ENCODE results near the gene AMER3. TPM values are rescaled to one million over a fixed set of nuclear protein-coding genes. Genes with fewer than 3 reads are reported as not detected.

AMER3 gene
- polyA plus RNA-seq, 1 experiment, result not detected

DNA sequence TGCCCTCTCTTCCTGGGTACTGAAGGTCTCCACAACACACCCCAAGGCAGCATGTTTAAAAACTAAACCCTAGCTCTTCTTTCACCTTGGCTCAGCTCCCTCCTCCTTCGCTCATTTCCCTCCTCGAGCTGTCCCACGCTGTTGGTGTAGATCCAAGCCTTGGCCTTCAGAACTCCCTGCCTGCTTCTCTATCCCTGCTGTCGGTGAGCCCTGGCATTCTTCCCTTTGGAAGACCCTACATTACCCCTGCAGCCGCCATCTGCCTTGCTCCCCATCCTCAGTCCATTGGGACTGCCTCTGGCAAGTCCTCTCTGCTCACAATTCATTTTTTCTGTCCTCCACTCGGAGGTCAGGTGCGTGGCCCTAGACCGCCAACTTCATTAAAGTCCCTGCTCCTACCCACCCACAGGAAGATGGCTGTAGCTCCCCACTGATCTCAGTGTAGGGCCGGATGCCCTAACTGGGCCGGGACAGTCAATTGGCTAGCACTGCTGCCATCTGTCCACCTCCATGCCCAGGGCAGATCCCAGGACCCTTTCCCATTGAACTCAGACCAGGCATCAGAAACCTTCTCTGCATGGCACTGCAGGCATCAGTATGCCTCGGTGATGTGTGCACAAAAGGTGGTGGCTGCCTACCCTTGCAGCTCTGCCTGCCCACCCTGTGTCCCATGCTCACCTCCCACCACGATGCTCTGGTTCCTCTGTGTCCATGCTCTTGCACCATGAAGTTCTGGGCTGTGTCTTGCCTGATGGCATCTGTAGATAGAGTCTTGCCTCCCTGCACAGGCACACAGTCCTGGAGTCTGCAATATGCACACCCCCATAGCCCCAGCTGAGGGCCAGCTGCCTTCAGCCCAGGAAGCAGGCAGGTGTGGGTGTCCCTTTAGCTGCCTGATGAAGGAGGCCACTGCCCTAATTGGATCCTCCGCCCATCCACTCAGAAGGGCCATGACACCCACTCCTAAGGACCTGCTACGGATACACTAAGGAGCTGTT, 5.7 kb downstream of the AMER3 start:
- DNase-seq (ENCODE audit: low read depth, low spot score), result no peak
- CTCF ChIA-PET, result interaction anchor here (1.4 kb wide), 1 partner anchor 113 kb away, joined by 3 read pairs; no protein-coding TSS in a partner anchor
- no peak for TF ChIP-seq CTCF (IDR thresholded peaks at IDR 0.05; ENCODE audit: low read depth, low read length)

GRCh38 chr2:130762031-130762909, 6.9 kb downstream of the AMER3 start:
- Histone ChIP-seq H3K9me3 (ENCODE audit: control insufficient read depth, insufficient read depth, low read length) (peaks cover 3% of the 10 kb centered on the region; the same call in 1 of the 2 replicates), H3K27ac (ENCODE audit: low read depth, low read length) (no peak overlapping the region), H3K27me3 (ENCODE audit: control insufficient read depth, insufficient read depth, low read length) (no peaks in the 10 kb centered on the region), H3K4me3 (ENCODE audit: low read depth, low read length) (no peak overlapping the region)
- no peak for DNase-seq (ENCODE audit: low read depth, low spot score)
- POLR2A ChIA-PET, result no interaction called here
- TF ChIP-seq CTCF (IDR thresholded peaks at IDR 0.05; ENCODE audit: low read depth, low read length), result no peak
- CTCF ChIA-PET, result interaction anchor here (1.4 kb wide), 1 partner anchor 111 kb away, joined by 3 read pairs; no protein-coding TSS in a partner anchor

More for the DNA sequence above, 5.7 kb downstream of the AMER3 start:
- POLR2A ChIA-PET, result no interaction called here
- peaks cover 4% of the 10 kb centered on the region for H3K27me3 ChIP-seq (ENCODE audit: control insufficient read depth, insufficient read depth, low read length)
- H3K27ac ChIP-seq (ENCODE audit: low read depth, low read length), result no peak overlapping the region
- H3K4me3 ChIP-seq (ENCODE audit: low read depth, low read length), result no peak overlapping the region
- H3K9me3 ChIP-seq (ENCODE audit: control insufficient read depth, insufficient read depth, low read length), result peaks cover 3% of the 10 kb centered on the region; the same call in 1 of the 2 replicates

- Histone ChIP-seq H3K27me3 (ENCODE audit: control insufficient read depth, insufficient read depth, low read length) (no peaks in the 10 kb centered on the region), H3K9me3 (ENCODE audit: control insufficient read depth, insufficient read depth, low read length) (peaks cover 3% of the 10 kb centered on the region; the same call in 1 of the 2 replicates), H3K4me3 (ENCODE audit: low read depth, low read length) (no peak overlapping the region), H3K27ac (ENCODE audit: low read depth, low read length) (no peak overlapping the region)
- no peak for DNase-seq (ENCODE audit: low read depth, low spot score)
- no peak for TF ChIP-seq CTCF (IDR thresholded peaks at IDR 0.05; ENCODE audit: low read depth, low read length)
- POLR2A ChIA-PET, result no interaction called here
- CTCF ChIA-PET, result no interaction called here
Observed at GRCh38 chr2:130762910-130763385, 7.6 kb downstream of the AMER3 start.

DNA sequence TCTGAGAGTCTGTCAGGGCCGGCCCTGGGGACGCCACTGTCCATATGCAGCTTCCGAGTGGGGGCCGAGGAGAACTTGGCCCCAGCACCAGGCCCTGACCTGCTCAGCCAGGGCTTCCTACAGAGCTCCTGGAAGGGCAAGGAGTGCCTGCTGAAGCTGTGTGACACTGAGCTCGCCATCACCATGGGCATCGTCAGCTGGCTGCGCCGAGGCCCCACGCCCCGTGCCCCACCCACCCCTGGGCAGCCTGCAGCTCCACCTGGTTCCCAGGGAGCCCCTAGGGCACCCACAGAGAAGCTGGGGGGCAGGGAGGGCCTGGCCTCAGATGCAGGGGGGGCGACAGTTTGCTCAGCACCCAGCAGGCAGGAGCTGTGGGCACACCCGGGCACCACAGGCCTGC, 8.1 kb downstream of the AMER3 start:
- DNase-seq (ENCODE audit: low read depth, low spot score), result no peak
- CTCF ChIA-PET, result no interaction called here

More for the DNA sequence above, 8.1 kb downstream of the AMER3 start:
- H3K27me3 ChIP-seq (ENCODE audit: control insufficient read depth, insufficient read depth, low read length), result no peaks in the 10 kb centered on the region
- no peak for TF ChIP-seq CTCF (IDR thresholded peaks at IDR 0.05; ENCODE audit: low read depth, low read length)
- H3K9me3 ChIP-seq (ENCODE audit: control insufficient read depth, insufficient read depth, low read length), result peaks cover 3% of the 10 kb centered on the region; the same call in 1 of the 2 replicates
- H3K4me3 ChIP-seq (ENCODE audit: low read depth, low read length), result no peak overlapping the region
- POLR2A ChIA-PET, result no interaction called here
- H3K27ac ChIP-seq (ENCODE audit: low read depth, low read length), result no peak overlapping the region

Measured in AG04450 (cell line).